Neural progenitor cell (in vitro differentiated cells): ENCODE measurements around the gene LYPD6B. TPM values are rescaled to one million over a fixed set of nuclear protein-coding genes. Genes with fewer than 3 reads are reported as not detected.

Experiments
- DNase-seq: peaks from one replicate; pipeline ENCODE4 v3.0.0-alpha.2; 2016; ENCODE audit warnings: low spot score
- H2AFZ ChIP-seq: fragments of 200-600 bp; sonication (generic); replicated peaks from 2 replicates; pipeline ENCODE4 v1.6.1; 2016; ENCODE audit warnings: antibody characterized with exemption
- H3F3A ChIP-seq: fragments of 200-600 bp; sonication (generic); 2 replicates; pipeline ENCODE4 v1.6.1; 2016; ENCODE audit warnings: antibody characterized with exemption, low read depth
- H3K27ac ChIP-seq: fragments of 200-600 bp; sonication (generic); 2 replicates; pipeline ENCODE4 v1.5.1; 2016; ENCODE audit warnings: mild to moderate bottlenecking
- H3K27me3 ChIP-seq: fragments of 200-600 bp; sonication (generic); 2 replicates; pipeline ENCODE4 v1.6.1; 2016; ENCODE audit warnings: mild to moderate bottlenecking, moderate library complexity
- H3K36me3 ChIP-seq: fragments of 200-600 bp; sonication (generic); 2 replicates; pipeline ENCODE4 v1.5.1; 2016
- H3K4me1 ChIP-seq: fragments of 200-600 bp; sonication (generic); 2 replicates; pipeline ENCODE4 v1.6.1; 2016; ENCODE audit warnings: mixed run types
- H3K4me2 ChIP-seq: fragments of 200-600 bp; sonication (generic); 2 replicates; pipeline ENCODE4 v1.6.1; 2016
- H3K4me3 ChIP-seq: fragments of 200-600 bp; sonication (generic); 2 replicates; pipeline ENCODE4 v1.5.1; 2016
- H3K79me2 ChIP-seq: fragments of 200-600 bp; sonication (generic); 2 replicates; pipeline ENCODE4 v1.6.1; 2016; ENCODE audit warnings: low read depth
- H3K9ac ChIP-seq: fragments of 200-600 bp; sonication (generic); 2 replicates; pipeline ENCODE4 v1.6.1; 2016
- H3K9me3 ChIP-seq: fragments of 200-600 bp; sonication (generic); 2 replicates; pipeline ENCODE4 v1.5.1; 2016; ENCODE audit warnings: low read depth
- H4K20me1 ChIP-seq: fragments of 200-600 bp; sonication (generic); 2 replicates; pipeline ENCODE4 v1.6.1; 2016; ENCODE audit warnings: low read depth
- H3K27ac Mint-ChIP-seq: 3 replicates; pipeline ENCODE4 v1.8.0; 2021; ENCODE audit warnings: mixed read lengths
- H3K27me3 Mint-ChIP-seq: 2 replicates; pipeline ENCODE4 v1.8.0; 2022; ENCODE audit warnings: low read depth, mild to moderate bottlenecking, inconsistent platforms, moderate library complexity, mixed read lengths; ENCODE audit not compliant: insufficient read depth
- H3K36me3 Mint-ChIP-seq: 3 replicates; pipeline ENCODE4 v1.8.0; 2021; ENCODE audit warnings: mixed read lengths
- H3K4me1 Mint-ChIP-seq: 3 replicates; pipeline ENCODE4 v1.8.0; 2021; ENCODE audit warnings: mixed read lengths
- H3K4me3 Mint-ChIP-seq: 3 replicates; pipeline ENCODE4 v1.8.0; 2021; ENCODE audit warnings: mild to moderate bottlenecking, moderate library complexity, mixed read lengths
- H3K9me3 Mint-ChIP-seq: 3 replicates; pipeline ENCODE4 v1.8.0; 2020; ENCODE audit warnings: mixed read lengths
- EZH2 ChIP-seq: fragments of 200-600 bp; sonication (generic); IDR thresholded peaks from 2 replicates; pipeline ENCODE4 v1.6.1; 2017; ENCODE audit warnings: antibody characterized with exemption, mild to moderate bottlenecking, moderate library complexity
- EZH2phosphoT487 ChIP-seq: fragments of 200-600 bp; sonication (generic); IDR thresholded peaks from 2 replicates; pipeline ENCODE4 v1.6.1; 2017; ENCODE audit warnings: antibody characterized with exemption
- total RNA-seq: library from RNA; depleted of rRNA; stranded (reverse); fragments of >200 nt; gene quantifications from 2 replicates; pipeline ENCODE4 v1.2.3, GENCODE V29; 2015; ENCODE audit warnings: low replicate concordance
- TF ChIP-seq, protein P1 (sequence below): fragments of 200-600 bp; sonication (generic); IDR thresholded peaks from 2 replicates; pipeline ENCODE4 v1.5.1; 2017; ENCODE audit warnings: antibody characterized with exemption, mild to moderate bottlenecking

The LYPD6B gene
- total RNA-seq, 1 donor from 2014 or later = not detected

DNA sequence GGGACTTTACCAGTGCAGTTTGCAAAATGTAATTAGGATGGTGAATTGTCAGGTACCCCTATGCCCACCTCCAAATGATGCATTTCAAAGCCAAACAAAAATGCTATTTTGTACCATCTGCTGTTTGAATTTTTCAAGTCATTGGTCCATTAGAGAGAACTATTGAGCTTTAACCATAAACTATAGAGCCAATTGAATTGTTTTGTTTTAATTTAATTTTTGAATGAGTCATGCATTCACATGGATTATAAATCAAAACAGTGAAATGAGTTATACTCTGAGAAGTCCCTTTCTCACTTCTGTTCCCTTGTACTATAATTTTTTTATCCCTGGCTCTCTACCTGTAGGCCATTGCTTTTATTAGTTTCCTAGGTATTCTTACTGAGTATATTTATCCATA, 151.3 kb downstream of the LYPD6B start:
- Mint-ChIP-seq H3K36me3 (no peaks in the 10 kb centered on the region), H3K27me3 (peaks cover 2% of the 10 kb centered on the region), H3K27ac (no peak overlapping the region), H3K4me3 (no peak overlapping the region), H3K4me1 (peaks cover 13% of the 10 kb centered on the region), H3K9me3 (no peaks in the 10 kb centered on the region)
- H3K4me2 ChIP-seq = no peak overlapping the region
- no peak overlapping the region for H3K27ac ChIP-seq
- no peak for DNase-seq
- H3K4me1 ChIP-seq = no peaks in the 10 kb centered on the region
- no peak overlapping the region for H3K4me3 ChIP-seq
- no peaks in the 10 kb centered on the region for H3K9me3 ChIP-seq
- no peaks in the 10 kb centered on the region for H3K27me3 ChIP-seq
- no peak overlapping the region for H2AFZ ChIP-seq
- no peak overlapping the region for H3K9ac ChIP-seq
- no peaks in the 10 kb centered on the region for H3K36me3 ChIP-seq
- H3K79me2 ChIP-seq = no peaks in the 10 kb centered on the region
- no peaks in the 10 kb centered on the region for H4K20me1 ChIP-seq
- no peaks in the 10 kb centered on the region for H3F3A ChIP-seq
- no peak for TF ChIP-seq EZH2phosphoT487
- TF ChIP-seq, protein P1, sequence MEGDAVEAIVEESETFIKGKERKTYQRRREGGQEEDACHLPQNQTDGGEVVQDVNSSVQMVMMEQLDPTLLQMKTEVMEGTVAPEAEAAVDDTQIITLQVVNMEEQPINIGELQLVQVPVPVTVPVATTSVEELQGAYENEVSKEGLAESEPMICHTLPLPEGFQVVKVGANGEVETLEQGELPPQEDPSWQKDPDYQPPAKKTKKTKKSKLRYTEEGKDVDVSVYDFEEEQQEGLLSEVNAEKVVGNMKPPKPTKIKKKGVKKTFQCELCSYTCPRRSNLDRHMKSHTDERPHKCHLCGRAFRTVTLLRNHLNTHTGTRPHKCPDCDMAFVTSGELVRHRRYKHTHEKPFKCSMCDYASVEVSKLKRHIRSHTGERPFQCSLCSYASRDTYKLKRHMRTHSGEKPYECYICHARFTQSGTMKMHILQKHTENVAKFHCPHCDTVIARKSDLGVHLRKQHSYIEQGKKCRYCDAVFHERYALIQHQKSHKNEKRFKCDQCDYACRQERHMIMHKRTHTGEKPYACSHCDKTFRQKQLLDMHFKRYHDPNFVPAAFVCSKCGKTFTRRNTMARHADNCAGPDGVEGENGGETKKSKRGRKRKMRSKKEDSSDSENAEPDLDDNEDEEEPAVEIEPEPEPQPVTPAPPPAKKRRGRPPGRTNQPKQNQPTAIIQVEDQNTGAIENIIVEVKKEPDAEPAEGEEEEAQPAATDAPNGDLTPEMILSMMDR = no peak
- no peak for TF ChIP-seq EZH2

DNA sequence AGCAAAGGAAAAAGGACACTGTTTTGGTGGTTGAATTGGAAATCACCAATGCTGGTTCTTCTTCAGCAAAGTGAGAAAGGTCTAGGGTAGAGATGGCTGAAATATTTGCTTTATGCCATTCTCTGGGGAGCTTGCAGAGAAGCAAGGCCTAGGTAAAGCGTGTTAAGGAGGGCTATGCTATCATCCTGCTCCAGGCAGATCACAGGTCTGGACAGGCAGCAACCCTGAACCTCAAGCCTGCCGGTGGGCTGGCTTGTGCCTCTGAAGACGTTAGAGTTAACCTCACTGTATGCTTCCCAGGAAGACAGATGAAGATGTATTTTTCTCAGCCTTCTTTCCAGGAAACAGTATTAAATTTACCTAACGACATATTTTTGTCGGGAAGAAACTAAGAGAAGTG, 153.4 kb downstream of the LYPD6B start:
- no peak overlapping the region for H3K9ac ChIP-seq
- no peaks in the 10 kb centered on the region for H3K9me3 Mint-ChIP-seq
- H3K36me3 Mint-ChIP-seq = no peaks in the 10 kb centered on the region

DNA sequence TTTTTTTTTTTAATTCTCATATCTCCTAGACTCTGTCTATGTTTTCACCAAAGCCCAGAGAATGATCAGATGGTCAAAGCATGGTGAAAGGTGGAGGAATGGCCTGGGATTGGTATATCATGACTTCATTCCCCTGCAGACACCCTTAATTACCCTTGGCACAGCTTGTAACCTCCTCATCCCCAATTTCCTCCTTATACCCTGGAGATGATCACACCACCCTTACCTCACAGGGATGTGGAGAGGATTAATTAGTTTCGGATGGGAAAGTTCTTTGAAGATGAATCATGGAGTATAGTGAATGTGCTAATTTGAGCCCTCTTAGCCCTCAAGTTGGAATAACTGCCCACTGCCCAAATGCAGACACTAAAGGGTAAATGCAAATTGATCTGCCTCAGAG, 153.9 kb downstream of the LYPD6B start:
- no peak overlapping the region for H3K27ac Mint-ChIP-seq
- H3K36me3 Mint-ChIP-seq = no peaks in the 10 kb centered on the region

More for the DNA sequence above, 153.4 kb downstream of the LYPD6B start:
- Histone ChIP-seq H3K27me3 (no peaks in the 10 kb centered on the region), H3K27ac (no peak overlapping the region), H3K4me1 (no peaks in the 10 kb centered on the region), H3K36me3 (no peaks in the 10 kb centered on the region), H4K20me1 (no peaks in the 10 kb centered on the region), H3K4me2 (no peak overlapping the region), H3K79me2 (no peaks in the 10 kb centered on the region), H2AFZ (no peak overlapping the region), H3F3A (no peaks in the 10 kb centered on the region), H3K4me3 (no peak overlapping the region), H3K9me3 (no peaks in the 10 kb centered on the region)
- Mint-ChIP-seq H3K27ac (no peak overlapping the region), H3K27me3 (no peaks in the 10 kb centered on the region), H3K4me3 (no peak overlapping the region), H3K4me1 (peaks cover 13% of the 10 kb centered on the region)
- TF ChIP-seq EZH2phosphoT487 (no peak), EZH2 (no peak)
- TF ChIP-seq, protein P1 = no peak
- no peak for DNase-seq

More for the DNA sequence above, 153.9 kb downstream of the LYPD6B start:
- H3K4me1 ChIP-seq = no peaks in the 10 kb centered on the region
- no peak overlapping the region for H3K4me3 ChIP-seq
- no peaks in the 10 kb centered on the region for H3K9me3 ChIP-seq
- no peaks in the 10 kb centered on the region for H3K27me3 Mint-ChIP-seq
- peaks cover 13% of the 10 kb centered on the region for H3K4me1 Mint-ChIP-seq
- H3K9me3 Mint-ChIP-seq = no peaks in the 10 kb centered on the region
- H3K9ac ChIP-seq = no peak overlapping the region
- no peak overlapping the region for H3K4me2 ChIP-seq
- H3K27ac ChIP-seq = no peak overlapping the region
- H3K36me3 ChIP-seq = no peaks in the 10 kb centered on the region
- no peak overlapping the region for H3K4me3 Mint-ChIP-seq
- DNase-seq = no peak
- H4K20me1 ChIP-seq = no peaks in the 10 kb centered on the region
- no peaks in the 10 kb centered on the region for H3F3A ChIP-seq
- TF ChIP-seq, protein P1 = no peak
- TF ChIP-seq EZH2phosphoT487 (no peak), EZH2 (no peak)
- H3K79me2 ChIP-seq = no peaks in the 10 kb centered on the region
- no peak overlapping the region for H2AFZ ChIP-seq
- no peaks in the 10 kb centered on the region for H3K27me3 ChIP-seq
